Nephron progenitor cell (in vitro differentiated cells): ENCODE data around the gene ZNF784.
A peak's percentile ranks its signal among the peaks of the same experiment; 100 is the strongest.

Experiments used
- DNase-seq: peaks from one replicate; pipeline ENCODE4 v3.0.0; 2021
- H3K27ac Mint-ChIP-seq: 2 replicates; pipeline ENCODE4 v1.8.0; 2021; ENCODE audit warnings: mild to moderate bottlenecking, moderate library complexity, mixed read lengths
- H3K27me3 Mint-ChIP-seq: 2 replicates; pipeline ENCODE4 v1.8.0; 2021; ENCODE audit warnings: mild to moderate bottlenecking, low read depth, mixed read lengths; ENCODE audit not compliant: poor library complexity
- H3K36me3 Mint-ChIP-seq: 2 replicates; pipeline ENCODE4 v1.8.0; 2021; ENCODE audit warnings: low read depth, mixed read lengths
- H3K4me1 Mint-ChIP-seq: 2 replicates; pipeline ENCODE4 v1.8.0; 2021; ENCODE audit warnings: mixed read lengths
- H3K4me3 Mint-ChIP-seq: 2 replicates; pipeline ENCODE4 v1.8.0; 2021; ENCODE audit warnings: mild to moderate bottlenecking, moderate library complexity, mixed read lengths
- H3K9me3 Mint-ChIP-seq: 2 replicates; pipeline ENCODE4 v1.8.0; 2021; ENCODE audit warnings: mild to moderate bottlenecking, moderate library complexity, mixed read lengths
- CTCF ChIP-seq: fragments of 200-600 bp; sonication (generic); IDR thresholded peaks from 2 replicates; pipeline ENCODE4 v1.5.0; 2021; ENCODE audit warnings: antibody characterized with exemption

The ZNF784 gene

GRCh38 chr19:55622242-55622969, 2.0 kb downstream of the ZNF784 start:
- no peak for TF ChIP-seq CTCF
- no peak overlapping the region for H3K4me3 Mint-ChIP-seq
- peaks cover 21% of the 10 kb centered on the region for H3K4me1 Mint-ChIP-seq
- no peak for DNase-seq
- H3K9me3 Mint-ChIP-seq, result no peaks in the 10 kb centered on the region
- peaks cover 31% of the 10 kb centered on the region for H3K36me3 Mint-ChIP-seq
- H3K27ac Mint-ChIP-seq, result no peak overlapping the region
- H3K27me3 Mint-ChIP-seq, result peaks cover 5% of the 10 kb centered on the region

GRCh38 chr19:55621673-55622231, 2.6 kb downstream of the ZNF784 start:
- no peak overlapping the region for H3K27ac Mint-ChIP-seq
- no peak for TF ChIP-seq CTCF
- peaks cover 38% of the 10 kb centered on the region for H3K36me3 Mint-ChIP-seq
- no peaks in the 10 kb centered on the region for H3K9me3 Mint-ChIP-seq
- no peak overlapping the region for H3K4me3 Mint-ChIP-seq
- H3K4me1 Mint-ChIP-seq, result peaks cover 23% of the 10 kb centered on the region
- H3K27me3 Mint-ChIP-seq, result peaks cover 3% of the 10 kb centered on the region
- DNase-seq, result no peak

GRCh38 chr19:55621205-55621672, 3.1 kb downstream of the ZNF784 start:
- DNase-seq, result no peak
- H3K9me3 Mint-ChIP-seq, result no peaks in the 10 kb centered on the region
- H3K36me3 Mint-ChIP-seq, result peaks cover 40% of the 10 kb centered on the region
- H3K27me3 Mint-ChIP-seq, result no peaks in the 10 kb centered on the region
- no peak for TF ChIP-seq CTCF
- no peak overlapping the region for H3K4me3 Mint-ChIP-seq
- peaks cover 23% of the 10 kb centered on the region for H3K4me1 Mint-ChIP-seq
- H3K27ac Mint-ChIP-seq, result no peak overlapping the region

- Mint-ChIP-seq H3K4me3 (no peak overlapping the region), H3K27ac (peak overlapping the region; percentile 68), H3K9me3 (no peaks in the 10 kb centered on the region), H3K4me1 (peaks cover 23% of the 10 kb centered on the region), H3K27me3 (no peaks in the 10 kb centered on the region), H3K36me3 (peaks cover 40% of the 10 kb centered on the region)
- no peak for DNase-seq
- TF ChIP-seq CTCF, result no peak
These were observed 3.8 kb downstream of the ZNF784 start for GRCh38 chr19:55620410-55621204.

GRCh38 chr19:55619286-55619685, 5.1 kb downstream of the ZNF784 start:
- H3K4me1 Mint-ChIP-seq, result peaks cover 16% of the 10 kb centered on the region
- H3K4me3 Mint-ChIP-seq, result no peak overlapping the region
- TF ChIP-seq CTCF, result no peak
- H3K9me3 Mint-ChIP-seq, result no peaks in the 10 kb centered on the region
- peaks cover 40% of the 10 kb centered on the region for H3K36me3 Mint-ChIP-seq
- peak overlapping the region; percentile 91 for H3K27ac Mint-ChIP-seq
- no peaks in the 10 kb centered on the region for H3K27me3 Mint-ChIP-seq
- DNase-seq, result no peak
